GM13977 (cell line): Measurements from ENCODE around the gene LTBP1.

Source experiments
- DNase-seq: peaks from one replicate; pipeline ENCODE4 v3.0.0; 2012; ENCODE audit warnings: low spot score
- in situ Hi-C: fragments of 300-500 bp; cut with MboI; formaldehyde crosslinking; loops from one replicate; pipeline ENCODE4 v1.12.0; 2022; ENCODE audit warnings: low sequenced_read_pairs, low pct_unique_long_range_greater_than_20kb, mixed read lengths, inconsistent platforms; ENCODE audit not compliant: unreplicated experiment
- TF ChIP-seq, protein P1 (sequence below): IDR thresholded peaks from 2 replicates; pipeline ENCODE4 v1.5.1; 2012; ENCODE audit warnings: mild to moderate bottlenecking, control low read depth; ENCODE audit not compliant: insufficient read depth; ENCODE audit errors: extremely low read depth, missing control alignments

The LTBP1 gene

DNA sequence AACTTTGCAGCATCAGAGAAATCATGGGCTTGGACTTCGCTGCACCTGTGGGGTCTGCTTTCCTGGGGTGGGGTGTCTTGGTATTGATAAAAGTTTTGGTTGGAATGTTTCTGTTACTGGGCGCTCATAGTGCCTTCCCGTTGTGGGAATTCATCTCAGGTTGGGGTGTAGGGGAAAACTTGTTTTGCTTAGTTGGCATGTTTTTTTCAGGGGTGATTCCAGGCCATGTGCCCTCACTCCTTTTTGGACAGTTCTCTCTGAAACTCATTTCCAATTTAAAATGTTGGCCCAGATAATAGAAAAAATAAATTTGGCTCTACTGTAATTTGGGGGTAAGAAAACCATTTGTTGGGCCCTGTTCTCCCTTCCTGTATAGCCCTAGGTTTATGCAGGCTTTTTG lies 1.5 kb downstream of the LTBP1 start:
- no peak for DNase-seq
- in situ Hi-C loops = loop anchor here (10.0 kb wide), 1 partner anchor 163 kb away; no protein-coding TSS in a partner anchor
- TF ChIP-seq, protein P1, sequence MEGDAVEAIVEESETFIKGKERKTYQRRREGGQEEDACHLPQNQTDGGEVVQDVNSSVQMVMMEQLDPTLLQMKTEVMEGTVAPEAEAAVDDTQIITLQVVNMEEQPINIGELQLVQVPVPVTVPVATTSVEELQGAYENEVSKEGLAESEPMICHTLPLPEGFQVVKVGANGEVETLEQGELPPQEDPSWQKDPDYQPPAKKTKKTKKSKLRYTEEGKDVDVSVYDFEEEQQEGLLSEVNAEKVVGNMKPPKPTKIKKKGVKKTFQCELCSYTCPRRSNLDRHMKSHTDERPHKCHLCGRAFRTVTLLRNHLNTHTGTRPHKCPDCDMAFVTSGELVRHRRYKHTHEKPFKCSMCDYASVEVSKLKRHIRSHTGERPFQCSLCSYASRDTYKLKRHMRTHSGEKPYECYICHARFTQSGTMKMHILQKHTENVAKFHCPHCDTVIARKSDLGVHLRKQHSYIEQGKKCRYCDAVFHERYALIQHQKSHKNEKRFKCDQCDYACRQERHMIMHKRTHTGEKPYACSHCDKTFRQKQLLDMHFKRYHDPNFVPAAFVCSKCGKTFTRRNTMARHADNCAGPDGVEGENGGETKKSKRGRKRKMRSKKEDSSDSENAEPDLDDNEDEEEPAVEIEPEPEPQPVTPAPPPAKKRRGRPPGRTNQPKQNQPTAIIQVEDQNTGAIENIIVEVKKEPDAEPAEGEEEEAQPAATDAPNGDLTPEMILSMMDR = no peak

DNA sequence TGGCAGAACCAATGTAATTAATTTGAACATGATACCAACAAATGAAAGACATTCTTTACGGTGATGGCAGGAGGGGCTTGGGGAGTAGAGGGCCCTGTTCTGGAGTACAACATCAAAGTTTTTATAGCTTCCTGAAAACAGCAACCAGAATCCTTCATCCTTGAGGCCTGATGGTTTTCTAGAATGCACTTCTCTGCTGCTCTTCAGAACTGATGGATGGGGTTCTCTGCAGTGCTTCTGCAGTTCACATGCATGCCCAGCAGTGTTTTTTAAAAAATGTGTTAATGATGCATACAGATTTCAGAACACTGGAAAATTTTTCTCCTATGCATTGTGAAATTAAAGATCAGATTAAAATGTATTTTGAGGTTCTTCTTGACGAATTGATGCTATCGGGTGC lies 2.5 kb downstream of the LTBP1 start:
- TF ChIP-seq, protein P1 = no peak
- in situ Hi-C loops = loop anchor here (10.0 kb wide), 1 partner anchor 164 kb away; no protein-coding TSS in a partner anchor
- no peak for DNase-seq

DNA sequence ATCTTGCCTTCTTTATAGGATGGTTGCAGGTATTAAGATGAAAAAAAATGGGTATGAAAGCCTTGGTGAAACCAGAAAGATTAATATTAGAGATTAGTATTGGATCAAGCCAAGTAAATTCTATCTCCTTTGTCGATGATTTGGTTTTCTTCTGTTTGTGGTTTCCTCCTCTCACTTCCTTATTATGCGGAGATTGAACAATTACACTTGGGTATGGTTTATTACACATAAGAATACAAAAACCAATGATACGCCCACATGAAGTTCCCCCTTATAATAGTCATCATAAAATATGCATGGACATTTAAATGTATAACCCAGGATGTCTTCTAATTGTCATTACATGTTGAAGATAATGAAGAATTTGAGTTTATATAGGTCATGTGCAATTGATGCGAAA lies 4.9 kb downstream of the LTBP1 start:
- TF ChIP-seq, protein P1 = no peak
- no peak for DNase-seq
- in situ Hi-C loops = no loop called here

DNA sequence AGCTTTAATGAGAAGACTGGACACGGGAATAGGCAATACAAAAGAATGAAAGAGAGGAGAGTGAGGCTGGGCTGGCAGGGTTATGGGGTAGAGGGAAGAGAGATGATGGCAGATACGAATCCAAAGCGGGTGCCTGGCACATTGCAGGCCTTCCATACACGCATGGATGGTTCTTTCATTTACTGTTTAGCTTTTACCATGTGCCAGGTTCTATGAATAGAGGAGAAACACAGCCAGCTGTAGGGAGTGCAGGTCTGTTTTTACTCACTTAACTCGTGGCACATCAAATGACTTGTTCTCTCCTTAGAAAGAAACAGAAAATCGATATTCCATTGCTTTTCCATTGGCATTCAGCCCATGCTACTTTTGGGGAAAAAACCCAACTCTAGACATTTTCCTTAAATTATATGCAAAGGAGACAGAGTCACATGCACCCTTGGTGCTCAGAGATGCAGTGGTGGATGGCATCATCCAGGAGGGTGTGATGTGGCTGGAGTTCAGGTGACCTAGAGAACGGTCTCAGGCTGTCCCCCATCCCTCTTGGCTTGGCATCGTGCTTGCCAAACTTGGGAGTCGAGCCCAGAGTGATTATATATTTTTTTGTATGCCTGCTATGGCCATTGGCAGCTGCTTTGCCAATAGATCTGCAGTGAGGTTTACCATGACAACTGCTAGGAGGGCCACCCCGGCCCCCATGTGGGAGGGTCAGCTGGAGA lies 6.2 kb downstream of the LTBP1 start:
- in situ Hi-C loops = no loop called here
- TF ChIP-seq, protein P1 = no peak
- DNase-seq = no peak

DNA sequence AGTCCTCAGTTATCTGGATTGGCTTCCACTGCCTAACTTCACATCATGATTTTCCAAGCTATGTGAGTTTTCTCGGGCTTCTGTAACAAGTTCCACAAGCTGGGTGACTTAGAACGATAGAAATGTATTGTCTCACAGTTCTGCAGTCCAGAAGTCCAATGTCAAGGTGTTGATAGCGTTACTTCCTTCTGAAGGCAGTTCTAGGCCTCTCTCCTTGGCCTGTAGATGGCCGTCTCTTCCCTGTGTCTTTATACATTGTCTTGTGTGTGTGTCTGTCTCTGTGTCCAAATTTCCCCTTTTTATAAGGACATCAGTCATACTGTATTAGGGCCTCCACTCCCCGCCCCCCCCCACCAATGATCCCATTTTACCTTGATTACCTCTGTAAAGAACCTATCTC lies 7.5 kb downstream of the LTBP1 start:
- TF ChIP-seq, protein P1 = no peak
- in situ Hi-C loops = no loop called here
- no peak for DNase-seq

DNA sequence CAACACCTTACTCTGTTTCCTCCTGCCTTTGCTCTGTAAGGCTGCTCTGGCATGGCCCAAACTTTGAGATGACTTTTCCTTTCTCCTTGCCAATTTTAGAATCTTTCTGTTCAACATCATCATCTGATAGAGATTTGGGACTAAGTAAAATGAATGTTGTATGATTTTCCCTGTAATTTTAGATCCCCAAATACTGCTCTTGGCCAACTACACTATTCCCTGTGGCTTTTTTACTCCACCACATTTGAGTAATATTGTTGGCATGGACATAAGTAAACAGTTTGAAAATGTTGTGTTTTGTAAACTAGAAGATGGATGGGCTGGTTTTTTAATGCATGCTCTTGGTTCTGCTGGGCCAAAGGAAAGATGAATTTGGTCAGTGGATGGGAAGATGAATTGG lies 12.1 kb downstream of the LTBP1 start:
- DNase-seq = no peak
- TF ChIP-seq, protein P1 = no peak
- in situ Hi-C loops = no loop called here

DNA sequence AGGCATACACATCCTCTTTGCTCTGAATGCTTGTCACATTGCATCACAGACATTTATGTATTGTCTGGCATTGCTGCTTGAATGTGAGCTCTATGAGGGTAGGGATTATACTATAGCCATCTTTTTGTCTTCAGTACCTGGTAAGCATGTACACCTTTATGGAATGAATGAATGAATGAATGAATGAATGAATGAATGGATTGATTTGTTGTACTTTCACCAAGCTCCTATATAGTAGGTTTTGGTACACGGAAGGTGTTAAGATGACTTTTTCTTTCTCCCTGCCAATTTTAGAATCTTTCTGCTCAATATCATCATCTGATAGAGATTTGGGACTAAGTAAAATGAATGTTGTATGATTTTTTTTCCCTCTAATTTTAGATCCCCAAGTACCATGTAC lies 13.5 kb downstream of the LTBP1 start:
- TF ChIP-seq, protein P1 = no peak
- in situ Hi-C loops = no loop called here
- DNase-seq = no peak
